Bronchial epithelial cell (primary cell): ENCODE data around the gene CHST12. TPM values are rescaled to one million over a fixed set of nuclear protein-coding genes. Genes with fewer than 3 reads are reported as not detected.

Source experiments
- DNase-seq: peaks from one replicate; pipeline ENCODE4 v3.0.0-alpha.2; 2010; ENCODE audit warnings: low read depth
- FAIRE-seq: peaks from 2 replicates; lab custom pipeline; 2011; peaks lifted over from hg19 to GRCh38; lab: Jason Lieb, UNC
- H3K27me3 ChIP-seq: 2 replicates; pipeline ENCODE4 v1.5.1; 2011; ENCODE audit warnings: low read length; ENCODE audit not compliant: control insufficient read depth, insufficient read depth
- H3K36me3 ChIP-seq: 2 replicates; pipeline ENCODE4 v1.5.1; 2011; ENCODE audit warnings: low read length; ENCODE audit not compliant: control insufficient read depth, insufficient read depth
- H3K4me3 ChIP-seq: 2 replicates; pipeline ENCODE4 v1.5.1; 2011; ENCODE audit warnings: mild to moderate bottlenecking, low read depth, low read length, control low read depth
- CTCF ChIP-seq: IDR thresholded peaks from 2 replicates; pipeline ENCODE4 v1.5.1; 2011; ENCODE audit warnings: mild to moderate bottlenecking, moderate library complexity, low read length, control low read depth, inconsistent platforms; ENCODE audit not compliant: insufficient read depth, severe bottlenecking
- total RNA-seq: library from RNA; depleted of rRNA; stranded (reverse); fragments of >200 nt; gene quantifications from 2 replicates; pipeline ENCODE4 v1.2.1, GENCODE V29; 2014

CHST12 gene
- total RNA-seq, 1 donor from 2014 or later = 0.79 TPM

- no peak for FAIRE-seq
- Histone ChIP-seq H3K4me3 (no peak overlapping the region), H3K36me3 (no peaks in the 10 kb centered on the region), H3K27me3 (peaks cover 23% of the 10 kb centered on the region)
- TF ChIP-seq CTCF = no peak
- no peak for DNase-seq
Observed at GRCh38 chr7:2495418-2496299, 92.2 kb downstream of the CHST12 start.

GRCh38 chr7:2496375-2496774, 93.0 kb downstream of the CHST12 start:
- H3K4me3 ChIP-seq = no peak overlapping the region
- no peak for TF ChIP-seq CTCF
- FAIRE-seq = no peak
- no peaks in the 10 kb centered on the region for H3K36me3 ChIP-seq
- peaks cover 23% of the 10 kb centered on the region for H3K27me3 ChIP-seq
- DNase-seq = no peak

GRCh38 chr7:2497065-2497464, 93.7 kb downstream of the CHST12 start:
- DNase-seq (no peak), FAIRE-seq (peak; percentile 75)
- H3K36me3 ChIP-seq = no peaks in the 10 kb centered on the region
- H3K4me3 ChIP-seq = no peak overlapping the region
- no peak for TF ChIP-seq CTCF
- peaks cover 23% of the 10 kb centered on the region for H3K27me3 ChIP-seq

- FAIRE-seq = no peak
- no peak for TF ChIP-seq CTCF
- H3K27me3 ChIP-seq = peaks cover 22% of the 10 kb centered on the region
- no peaks in the 10 kb centered on the region for H3K36me3 ChIP-seq
- H3K4me3 ChIP-seq = no peak overlapping the region
- DNase-seq = no peak
Observed at GRCh38 chr7:2497500-2498336, 94.3 kb downstream of the CHST12 start.

Other genes with a start within 250 kb of the CHST12 start
- gene MAD1L1, start 170.7 kb upstream of the CHST12 start, total RNA-seq = 57.4 TPM in 2 replicates
- 19.7 and 21.1 TPM in 2 replicates for gene MRM2, start 161.4 kb upstream of the CHST12 start, total RNA-seq
- gene NUDT1, start 161.4 kb upstream of the CHST12 start, total RNA-seq = 7.9 and 16.0 TPM in 2 replicates
- 8.7 and 12.9 TPM in 2 replicates for gene SNX8, start 89.2 kb upstream of the CHST12 start, total RNA-seq
- gene EIF3B, start 48.8 kb upstream of the CHST12 start, total RNA-seq = 195 and 262 TPM in 2 replicates
- gene GRIFIN, start 72.8 kb downstream of the CHST12 start, total RNA-seq = not detected in 2 replicates
- 4.5 and 6.8 TPM in 2 replicates for gene LFNG, start 116.2 kb downstream of the CHST12 start, total RNA-seq
- 12.1 and 13.3 TPM in 2 replicates for gene BRAT1, start 151.9 kb downstream of the CHST12 start, total RNA-seq
- 6.3 and 6.9 TPM in 2 replicates for gene IQCE, start 155.4 kb downstream of the CHST12 start, total RNA-seq
- 5.8 and 12.3 TPM in 2 replicates for gene TTYH3, start 228.4 kb downstream of the CHST12 start, total RNA-seq